ENCODE measurements around the gene TMED3.

DNA sequence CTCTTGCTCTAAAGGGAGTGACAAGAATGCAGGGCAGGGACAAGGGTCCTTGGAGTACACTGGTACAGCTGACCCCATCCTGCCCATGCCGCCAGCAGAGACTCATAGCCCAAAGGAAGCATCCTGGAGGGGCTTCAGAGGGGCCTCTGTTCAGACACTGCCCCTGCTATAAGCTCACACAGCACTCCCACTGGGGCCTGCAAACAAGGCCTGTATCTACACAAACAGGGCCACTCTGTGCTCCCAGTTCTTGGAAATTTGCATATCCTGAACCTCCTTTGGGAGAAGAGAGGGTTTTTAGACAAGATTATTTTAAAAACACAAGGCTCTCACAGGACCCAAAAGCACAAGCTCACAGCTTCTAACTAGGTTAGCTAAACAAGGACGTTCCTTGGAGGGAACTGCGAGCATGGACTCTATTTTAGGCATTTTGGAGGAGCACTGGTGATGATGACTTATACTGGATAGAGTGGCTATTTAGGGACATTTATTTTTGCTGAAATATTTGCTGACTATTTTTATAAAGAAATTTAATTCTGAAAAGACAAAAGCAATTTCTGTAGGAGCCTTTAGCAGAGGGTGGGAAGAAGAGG, 44.8 kb upstream of the TMED3 start:
- no peak for TF ChIP-seq CTCF (IDR thresholded peaks at IDR 0.05)
- no peak for TF ChIP-seq POLR2A (IDR thresholded peaks at IDR 0.05)
- no peak for TF ChIP-seq POLR2AphosphoS5 (IDR thresholded peaks at IDR 0.05)

All from prostate gland (tissue), 2 donors.